Transverse colon (tissue), 4 donors: Measurements from ENCODE around the gene PKNOX1. TPM values are rescaled to one million over a fixed set of nuclear protein-coding genes. Genes with fewer than 3 reads are reported as not detected.
"Not testable (repeated sequence)": the region's sequence is repeated elsewhere in the genome, so short reads cannot be mapped to it uniquely, and the experiment has no call there.

ENCODE experiments used
- DNase-seq: peaks from one replicate; pipeline ENCODE4 v3.0.0-alpha.2; 2019
- H3K27ac ChIP-seq, 4 donors: fragments of 200-600 bp; sonication (generic); 2 replicates each; pipeline ENCODE4 v1.5.1; 2016 to 2018; ENCODE audit warnings: inconsistent platforms in 4 of 4
- H3K27me3 ChIP-seq: fragments of 200-600 bp; sonication (generic); 2 replicates; pipeline ENCODE4 v1.5.1; 2017; ENCODE audit warnings: inconsistent platforms
- H3K36me3 ChIP-seq, 4 donors: fragments of 200-600 bp; sonication (generic); 2 replicates each; pipeline ENCODE4 v1.5.1; 2017 to 2019; ENCODE audit warnings: inconsistent platforms in 4 of 4
- H3K4me1 ChIP-seq, 4 donors: fragments of 200-600 bp; sonication (generic); 2 replicates each; pipeline ENCODE4 v1.5.1; 2017 to 2020; ENCODE audit warnings: inconsistent platforms in 4 of 4
- H3K4me3 ChIP-seq, 4 donors: fragments of 200-600 bp; sonication (generic); 1 replicate in 1 of 4; 2 replicates in 3 of 4; pipeline versions ENCODE4 v1.5.1 to v1.6.1; 2017 to 2019; ENCODE audit warnings: inconsistent platforms in 4 of 4
- H3K9me3 ChIP-seq, 2 donors: fragments of 200-600 bp; sonication (generic); 2 replicates each; pipeline ENCODE4 v1.5.1; 2017 to 2019; ENCODE audit warnings: inconsistent platforms in 2 of 2
- CTCF ChIP-seq, 5 experiments: fragments of 200-600 bp in 3 of 5; fragments of 450-650 bp in 2 of 5; sonication (generic) in 3 of 5; IDR thresholded peaks; 1 replicate in 2 of 5; 2 replicates in 3 of 5; pipeline ENCODE4 v1.5.1; 2016 to 2017; ENCODE audit warnings: antibody characterized with exemption in 5 of 5, inconsistent platforms in 3 of 5, mild to moderate bottlenecking in 2 of 5, moderate library complexity in 1 of 5
- EP300 ChIP-seq: sonication (generic); formaldehyde crosslinking; IDR thresholded peaks from one replicate; pipeline ENCODE4 v1.6.1; 2017; ENCODE audit warnings: antibody characterized with exemption, low read depth
- POLR2A ChIP-seq: fragments of 450-650 bp; IDR thresholded peaks from one replicate; pipeline ENCODE4 v1.6.1; 2016; ENCODE audit warnings: antibody characterized with exemption, mild to moderate bottlenecking, moderate library complexity
- POLR2AphosphoS5 ChIP-seq, 3 donors: sonication (generic); formaldehyde crosslinking; IDR thresholded peaks; one replicate each; pipeline ENCODE4 v1.6.1; 2016; ENCODE audit warnings: antibody characterized with exemption in 3 of 3
- WGBS, 2 donors: methylation state at CpG; one replicate each; pipeline ENCODE4 v1.1.5; 2018; ENCODE audit warnings: low coverage in 1 of 2; 5-methylcytosine and 5-hydroxymethylcytosine counted together
- in situ Hi-C, 4 donors: fragments of 200-750 bp; cut with MboI; loops; one replicate each; pipeline versions ENCODE4 v1.15.0 to v1.15.1; 2017; ENCODE audit warnings: low sequenced_read_pairs in 3 of 4, low pct_ligation_motif_present in 1 of 4, low pct_unique_long_range_greater_than_20kb in 1 of 4
- intact Hi-C: fragments of 100-400 bp; cut with DNase I; formaldehyde crosslinking; loops from one replicate; pipeline ENCODE4 v1.15.1; 2023; ENCODE audit warnings: low total_unique reads
- total RNA-seq, 4 donors: library from RNA; depleted of rRNA; stranded (reverse); fragments of >200 nt; gene quantifications; one replicate each; pipeline ENCODE4 v1.1.0, GENCODE V29; 2016

Gene PKNOX1
- total RNA-seq, 4 donors from 2014 or later, result 9.4 to 140 (median 25.1) TPM

- Histone ChIP-seq H3K4me3 (no peak overlapping the region), H3K27ac (no peak overlapping the region), H3K36me3 (no peaks in the 10 kb centered on the region), H3K9me3 (no peaks in the 10 kb centered on the region), H3K27me3 (no peaks in the 10 kb centered on the region), H3K4me1 (no peaks in the 10 kb centered on the region)
- TF ChIP-seq EP300 (no peak), CTCF (IDR thresholded peaks at IDR 0.05) (no peak), POLR2AphosphoS5 (IDR thresholded peaks at IDR 0.05) (no peak), POLR2A (no peak)
- 73% methylated on average over 3 of the region's 3 CpGs; no CpG with 5 or more reads in 1 of the 2 donors for WGBS, 2 donors
- in situ Hi-C loops (no loop called here), intact Hi-C loops (no loop called here)
- DNase-seq, result no peak
Measured at GRCh38 chr21:42965211-42965560, 9.2 kb upstream of the PKNOX1 start.

GRCh38 chr21:42967616-42968015 is 6.7 kb upstream of the PKNOX1 start:
- H3K4me3 ChIP-seq, H3K36me3 ChIP-seq, intact Hi-C loops, in situ Hi-C loops, DNase-seq, H3K4me1 ChIP-seq, H3K27ac ChIP-seq, H3K9me3 ChIP-seq, H3K27me3 ChIP-seq: not testable (repeated sequence)
- WGBS, 2 donors, result 92 to 96% methylated on average over 5 to 9 of the region's 9 CpGs

GRCh38 chr21:42969193-42969600 is 5.2 kb upstream of the PKNOX1 start:
- in situ Hi-C loops, result no loop called here
- no peak for TF ChIP-seq EP300
- no peak for TF ChIP-seq CTCF (IDR thresholded peaks at IDR 0.05)
- no peak for TF ChIP-seq POLR2AphosphoS5 (IDR thresholded peaks at IDR 0.05)
- no peak for TF ChIP-seq POLR2A
- Histone ChIP-seq H3K27me3 (no peaks in the 10 kb centered on the region), H3K27ac (no peak overlapping the region), H3K9me3 (no peaks in the 10 kb centered on the region), H3K36me3 (no peaks in the 10 kb centered on the region), H3K4me1 (peaks cover 4 to 17% (median 6%) of the 10 kb centered on the region in 4 donors), H3K4me3 (no peak overlapping the region)
- no peak for DNase-seq
- WGBS, 2 donors, result 50 to 62% methylated on average over 3 to 6 of the region's 6 CpGs
- intact Hi-C loops, result no loop called here

- in situ Hi-C loops, result loop anchor here in 1 of 4 donors (10.0 kb wide), 1 partner anchor 56 kb away; no protein-coding TSS in a partner anchor
- 86 to 92% methylated on average over 2 to 7 of the region's 7 CpGs for WGBS, 2 donors
- DNase-seq, result no peak
- H3K4me1 ChIP-seq, result peaks cover 9 to 24% (median 12%) of the 10 kb centered on the region in 4 donors
- no peaks in the 10 kb centered on the region for H3K27me3 ChIP-seq
- TF ChIP-seq CTCF (IDR thresholded peaks at IDR 0.05) (no peak), POLR2AphosphoS5 (IDR thresholded peaks at IDR 0.05) (no peak), EP300 (no peak), POLR2A (no peak)
- H3K4me3 ChIP-seq, result no peak overlapping the region
- H3K9me3 ChIP-seq, result no peaks in the 10 kb centered on the region
- H3K27ac ChIP-seq, result no peak overlapping the region
- intact Hi-C loops, result no loop called here
- H3K36me3 ChIP-seq, result no peaks in the 10 kb centered on the region
Measured at GRCh38 chr21:42970946-42971653, 3.3 kb upstream of the PKNOX1 start.
